SK-N-SH (cell line): ENCODE data around the gene ITGA6. TPM values are rescaled to one million over a fixed set of nuclear protein-coding genes. Genes with fewer than 3 reads are reported as not detected.

ENCODE experiments used
- CTCF ChIA-PET: fragments of 300-600, 350-600 bp; formaldehyde crosslinking; extraction: SDS; loops from one replicate; lab custom pipeline; 2021; lab: Yijun Ruan, JAX
- POLR2A ChIA-PET: fragments of 350-600 bp; sonication (Branson Sonifier 250); formaldehyde crosslinking; extraction: SDS; loops from one replicate; lab custom pipeline; 2020; ENCODE audit warnings: antibody characterized with exemption, inconsistent platforms; lab: Yijun Ruan, JAX
- DNase-seq: peaks from one replicate; pipeline ENCODE4 v3.0.0; 2012
- H2AFZ ChIP-seq: fragments of 200-600 bp; sonication (generic); 2 replicates; pipeline ENCODE4 v1.8.1; 2016; ENCODE audit warnings: antibody characterized with exemption, mild to moderate bottlenecking, low read depth
- H3F3A ChIP-seq: fragments of 200-600 bp; sonication (generic); replicated peaks from 2 replicates; pipeline ENCODE3; 2016; ENCODE audit warnings: antibody characterized with exemption, mild to moderate bottlenecking; ENCODE audit not compliant: insufficient read depth
- H3K27ac ChIP-seq, 2 experiments: fragments of 200-500 bp in 1 of 2; fragments of 200-600 bp in 1 of 2; sonication (Bioruptor generic) in 1 of 2; sonication (generic), shearing (Covaris generic) in 1 of 2; 2 replicates each; pipeline versions ENCODE4 v1.5.1 to v1.6.1; 2014 to 2016; ENCODE audit warnings: low read depth in 2 of 2, inconsistent platforms in 1 of 2, low read length in 1 of 2, mild to moderate bottlenecking in 1 of 2, mixed read lengths in 1 of 2
- H3K27me3 ChIP-seq: fragments of 200-600 bp; sonication (generic), shearing (Covaris generic); 2 replicates; pipeline ENCODE4 v1.6.1; 2016; ENCODE audit warnings: mixed run types; ENCODE audit not compliant: insufficient read depth
- H3K36me3 ChIP-seq, 2 experiments: fragments of 200-500 bp in 1 of 2; fragments of 200-600 bp in 1 of 2; sonication (Bioruptor generic) in 1 of 2; sonication (generic) in 1 of 2; replicated peaks in 1 of 2; 2 replicates each; pipeline versions ENCODE3 to v1.5.1; 2014 to 2016; ENCODE audit warnings: low read length in 1 of 2, mild to moderate bottlenecking in 1 of 2; ENCODE audit not compliant: insufficient read depth in 2 of 2, control insufficient read depth in 1 of 2
- H3K4me1 ChIP-seq, 2 experiments: fragments of 200-500 bp in 1 of 2; fragments of 200-600 bp in 1 of 2; sonication (Bioruptor generic) in 1 of 2; sonication (generic), shearing (Covaris generic) in 1 of 2; 2 replicates each; pipeline versions ENCODE4 v1.5.1 to v1.6.1; 2014 to 2016; ENCODE audit warnings: low read depth in 1 of 2, low read length in 1 of 2, mixed run types in 1 of 2; ENCODE audit not compliant: insufficient read depth in 2 of 2, control insufficient read depth in 1 of 2
- H3K4me2 ChIP-seq: fragments of 200-600 bp; sonication (generic), shearing (Covaris generic); 2 replicates; pipeline ENCODE4 v1.6.1; 2017; ENCODE audit warnings: mixed run types
- H3K4me3 ChIP-seq, 2 experiments: fragments of 200-500 bp in 1 of 2; fragments of 200-600 bp in 1 of 2; sonication (Bioruptor generic) in 1 of 2; sonication (generic), shearing (Covaris generic) in 1 of 2; 2 replicates each; pipeline versions ENCODE4 v1.5.1 to v1.8.1; 2014 to 2016; ENCODE audit warnings: low read depth in 2 of 2, inconsistent platforms in 1 of 2, low read length in 1 of 2, mild to moderate bottlenecking in 1 of 2, mixed read lengths in 1 of 2, moderate library complexity in 1 of 2
- H3K79me2 ChIP-seq: fragments of 200-600 bp; sonication (generic); 2 replicates; pipeline ENCODE4 v1.8.1; 2017; ENCODE audit warnings: mild to moderate bottlenecking; ENCODE audit not compliant: insufficient read depth
- H3K9ac ChIP-seq: fragments of 200-600 bp; sonication (generic); 2 replicates; pipeline ENCODE4 v1.6.1; 2017; ENCODE audit warnings: mixed run types
- H3K9me2 ChIP-seq: fragments of 200-600 bp; sonication (generic); 2 replicates; pipeline ENCODE4 v1.6.1; 2017; ENCODE audit warnings: mixed run types
- H3K9me3 ChIP-seq: fragments of 200-600 bp; sonication (generic); 2 replicates; pipeline ENCODE4 v1.6.1; 2017; ENCODE audit warnings: mixed run types, mild to moderate bottlenecking, moderate library complexity
- H4K20me1 ChIP-seq: fragments of 200-600 bp; sonication (generic); 2 replicates; pipeline ENCODE4 v1.6.1; 2017; ENCODE audit warnings: mild to moderate bottlenecking, mixed run types; ENCODE audit not compliant: insufficient read depth
- CHD2 ChIP-seq: fragments of 150-350 bp; IDR thresholded peaks from 2 replicates; pipeline ENCODE4 v1.6.1; 2018; ENCODE audit warnings: low read length; ENCODE audit not compliant: partially characterized antibody
- CTCF ChIP-seq: fragments of 200-600 bp; sonication (generic); IDR thresholded peaks from 2 replicates; pipeline ENCODE4 v1.6.1; 2017; ENCODE audit warnings: antibody characterized with exemption, mild to moderate bottlenecking, moderate library complexity
- ELF1 ChIP-seq: IDR thresholded peaks from 2 replicates; pipeline ENCODE4 v1.4.0; 2012
- EP300 ChIP-seq, 2 experiments: IDR thresholded peaks; 2 replicates each; pipeline versions ENCODE4 v1.4.0 to v1.6.1; 2012; ENCODE audit warnings: borderline replicate concordance in 1 of 2, low read depth in 1 of 2, low read length in 1 of 2
- EZH2phosphoT487 ChIP-seq: fragments of 200-600 bp; sonication (generic); IDR thresholded peaks from 2 replicates; pipeline ENCODE4 v1.6.1; 2017; ENCODE audit warnings: low read depth, mixed run types, mild to moderate bottlenecking, antibody characterized with exemption, moderate library complexity, borderline replicate concordance
- FOSL2 ChIP-seq: IDR thresholded peaks from 2 replicates; pipeline ENCODE4 v1.4.0; 2012; ENCODE audit warnings: low read depth, mild to moderate bottlenecking, moderate library complexity, borderline replicate concordance
- FOXJ3 ChIP-seq: sonication (generic); formaldehyde crosslinking; IDR thresholded peaks from 2 replicates; pipeline ENCODE4 v1.5.1; 2020; ENCODE audit warnings: mild to moderate bottlenecking, missing genetic modification reagents
- FOXM1 ChIP-seq: IDR thresholded peaks from 2 replicates; pipeline ENCODE4 v1.4.0; 2012; ENCODE audit warnings: low read depth, mild to moderate bottlenecking
- JUND ChIP-seq: IDR thresholded peaks from 2 replicates; pipeline ENCODE4 v1.4.0; 2012
- MAX ChIP-seq: IDR thresholded peaks from 2 replicates; pipeline ENCODE4 v1.4.0; 2012; ENCODE audit warnings: low read depth
- NRF1 ChIP-seq: IDR thresholded peaks from 2 replicates; pipeline ENCODE4 v1.6.1; 2012; ENCODE audit warnings: low read depth, mild to moderate bottlenecking, low read length
- RAD21 ChIP-seq: IDR thresholded peaks from 2 replicates; pipeline ENCODE4 v1.6.1; 2012; ENCODE audit warnings: mild to moderate bottlenecking, low read length
- REST ChIP-seq: IDR thresholded peaks from 2 replicates; pipeline ENCODE4 v1.6.1; 2012; ENCODE audit warnings: mild to moderate bottlenecking, low read depth, low read length, moderate library complexity
- SIN3A ChIP-seq: IDR thresholded peaks from 2 replicates; pipeline ENCODE4 v1.6.1; 2012; ENCODE audit warnings: low read depth, mild to moderate bottlenecking, low read length, moderate library complexity, borderline replicate concordance
- TEAD4 ChIP-seq: IDR thresholded peaks from 2 replicates; pipeline ENCODE4 v1.4.0; 2012; ENCODE audit warnings: mild to moderate bottlenecking, borderline replicate concordance; ENCODE audit not compliant: insufficient read depth
- USF1 ChIP-seq: IDR thresholded peaks from 2 replicates; pipeline ENCODE4 v1.4.0; 2012; ENCODE audit warnings: low read depth, borderline replicate concordance
- WGBS: methylation state at CpG from one replicate; pipeline ENCODE4 v1.1.6; 2017; ENCODE audit warnings: low lambda C conversion rate; 5-methylcytosine and 5-hydroxymethylcytosine counted together
- polyA plus RNA-seq, 3 experiments: library from polyadenylated mRNA; depleted of rRNA; stranded (reverse); fragments of >200 nt; gene quantifications; 2 replicates each; pipeline ENCODE4 v1.2.3, GENCODE V29; 2012

ITGA6 gene
- polyA plus RNA-seq, 1 of the 3 experiments (the other 2 are of a cell fraction), result 26.0 TPM

GRCh38 chr2:172412984-172413492, 14.3 kb upstream of the ITGA6 start (continued):
- TF ChIP-seq REST (no peak), USF1 (no peak)
- TF ChIP-seq, all 33 proteins: peak for 0

- Histone ChIP-seq H3K9me3 (no peaks in the 10 kb centered on the region), H3K4me1 (no peaks in the 10 kb centered on the region), H3K79me2 (no peaks in the 10 kb centered on the region), H3K27me3 (no peaks in the 10 kb centered on the region), H2AFZ (no peak overlapping the region), H3K9me2 (no peaks in the 10 kb centered on the region), H3F3A (peaks cover 7% of the 10 kb centered on the region), H3K9ac (no peak overlapping the region), H4K20me1 (no peaks in the 10 kb centered on the region), H3K36me3 (no peaks in the 10 kb centered on the region), H3K27ac (no peak overlapping the region), H3K4me2 (no peak overlapping the region), H3K4me3 (no peak overlapping the region)
- 58% methylated on average over 4 of the region's 4 CpGs for WGBS
- ChIA-PET CTCF (no interaction called here), POLR2A (no interaction called here)
- no peak for DNase-seq
- TF ChIP-seq SIN3A (no peak), FOXM1 (no peak), TEAD4 (no peak), ELF1 (no peak), FOSL2 (no peak), NRF1 (no peak), EZH2phosphoT487 (no peak), EP300 (IDR thresholded peaks at IDR 0.05; ENCODE audit: borderline replicate concordance in 1 of 2, low read depth in 1 of 2, low read length in 1 of 2) (no peak), JUND (no peak), CTCF (no peak), CHD2 (no peak), FOXJ3 (CRISPR knock-in tag) (no peak), MAX (no peak), RAD21 (no peak)
These were observed 12.1 kb upstream of the ITGA6 start for GRCh38 chr2:172415157-172415864.
